Thoracic aorta (tissue), 2 donors: ENCODE results near the gene EME2. TPM values are rescaled to one million over a fixed set of nuclear protein-coding genes. Genes with fewer than 3 reads are reported as not detected.
"Not testable (repeated sequence)": the region's sequence is repeated elsewhere in the genome, so short reads cannot be mapped to it uniquely, and the experiment has no call there.

Source experiments
- ATAC-seq: fragments of 150-250 bp; one replicate; pipeline ENCODE4 v1.8.0; 2017; ENCODE audit warnings: low read depth; ENCODE audit not compliant: insufficient number of reproducible peaks, low FRiP score
- DNase-seq: peaks from one replicate; pipeline ENCODE4 v3.0.0-alpha.2; 2020; ENCODE audit warnings: low spot score
- H3K27ac ChIP-seq, 2 donors: fragments of 200-600 bp; sonication (generic); 1 replicate in 1 of 2; 2 replicates in 1 of 2; pipeline ENCODE4 v1.5.1; 2016; ENCODE audit warnings: mild to moderate bottlenecking in 2 of 2, moderate library complexity in 2 of 2
- H3K27me3 ChIP-seq: fragments of 200-600 bp; sonication (generic); replicated peaks from 2 replicates; pipeline ENCODE4 v1.6.0; 2016; ENCODE audit warnings: mild to moderate bottlenecking; ENCODE audit not compliant: insufficient read depth
- H3K36me3 ChIP-seq: fragments of 200-600 bp; sonication (generic); one replicate; pipeline ENCODE4 v1.5.1; 2016
- H3K4me1 ChIP-seq, 2 donors: fragments of 200-600 bp; sonication (generic); 1 replicate in 1 of 2; 2 replicates in 1 of 2; pipeline versions ENCODE4 v1.5.1 to v1.6.0; 2016; ENCODE audit warnings: low read depth in 2 of 2, mild to moderate bottlenecking in 1 of 2; ENCODE audit not compliant: control insufficient read depth in 1 of 2
- H3K4me3 ChIP-seq: fragments of 200-600 bp; sonication (generic); 2 replicates; pipeline ENCODE4 v1.5.1; 2016; ENCODE audit warnings: mild to moderate bottlenecking
- H3K9me3 ChIP-seq: fragments of 200-600 bp; sonication (generic); 2 replicates; pipeline ENCODE4 v1.5.1; 2016
- total RNA-seq, 2 donors: library from RNA; depleted of rRNA; stranded (reverse); fragments of >200 nt; gene quantifications; one replicate each; pipeline versions ENCODE4 v1.1.0 to v1.2.3, GENCODE V29; 2016
- TF ChIP-seq, protein P1 (sequence below): fragments of 200-600 bp; sonication (generic); IDR thresholded peaks from one replicate; pipeline ENCODE4 v1.5.1; 2019; ENCODE audit warnings: antibody characterized with exemption

The EME2 gene
- total RNA-seq, 2 donors from 2014 or later: 23.4 to 29.2 TPM

GRCh38 chr16:1732071-1732470, 40.5 kb upstream of the EME2 start:
- Histone ChIP-seq H3K9me3 (no peaks in the 10 kb centered on the region), H3K27ac (no peak overlapping the region), H3K27me3 (no peaks in the 10 kb centered on the region), H3K36me3 (peaks cover 34% of the 10 kb centered on the region), H3K4me1 (no peaks in the 10 kb centered on the region), H3K4me3 (no peak overlapping the region)
- TF ChIP-seq, protein P1, sequence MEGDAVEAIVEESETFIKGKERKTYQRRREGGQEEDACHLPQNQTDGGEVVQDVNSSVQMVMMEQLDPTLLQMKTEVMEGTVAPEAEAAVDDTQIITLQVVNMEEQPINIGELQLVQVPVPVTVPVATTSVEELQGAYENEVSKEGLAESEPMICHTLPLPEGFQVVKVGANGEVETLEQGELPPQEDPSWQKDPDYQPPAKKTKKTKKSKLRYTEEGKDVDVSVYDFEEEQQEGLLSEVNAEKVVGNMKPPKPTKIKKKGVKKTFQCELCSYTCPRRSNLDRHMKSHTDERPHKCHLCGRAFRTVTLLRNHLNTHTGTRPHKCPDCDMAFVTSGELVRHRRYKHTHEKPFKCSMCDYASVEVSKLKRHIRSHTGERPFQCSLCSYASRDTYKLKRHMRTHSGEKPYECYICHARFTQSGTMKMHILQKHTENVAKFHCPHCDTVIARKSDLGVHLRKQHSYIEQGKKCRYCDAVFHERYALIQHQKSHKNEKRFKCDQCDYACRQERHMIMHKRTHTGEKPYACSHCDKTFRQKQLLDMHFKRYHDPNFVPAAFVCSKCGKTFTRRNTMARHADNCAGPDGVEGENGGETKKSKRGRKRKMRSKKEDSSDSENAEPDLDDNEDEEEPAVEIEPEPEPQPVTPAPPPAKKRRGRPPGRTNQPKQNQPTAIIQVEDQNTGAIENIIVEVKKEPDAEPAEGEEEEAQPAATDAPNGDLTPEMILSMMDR: no peak
- ATAC-seq: no peak
- no peak for DNase-seq

DNA sequence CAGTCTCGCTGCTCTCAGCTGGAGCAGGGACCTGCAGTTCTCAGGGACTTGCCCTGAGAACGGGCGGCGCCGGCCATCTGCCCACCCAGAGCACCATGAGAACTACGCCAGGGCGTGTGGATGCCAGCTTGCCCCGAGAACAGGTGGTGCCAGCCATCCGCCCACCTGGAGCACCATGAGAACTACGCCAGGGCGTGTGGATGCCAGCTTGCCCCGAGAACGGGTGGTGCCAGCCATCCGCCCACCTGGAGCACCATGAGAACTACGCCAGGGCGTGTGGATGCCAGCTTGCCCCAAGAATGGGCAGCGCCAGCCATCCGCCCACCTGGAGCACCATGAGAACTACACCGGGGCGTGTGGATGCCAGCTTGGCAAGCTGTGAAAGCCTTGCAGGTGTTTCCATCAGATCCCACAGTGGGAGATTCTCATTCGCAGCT, 40.0 kb upstream of the EME2 start:
- not testable (repeated sequence) for DNase-seq, H3K27me3 ChIP-seq, H3K9me3 ChIP-seq, H3K27ac ChIP-seq, ATAC-seq, H3K4me3 ChIP-seq, H3K4me1 ChIP-seq
- peaks cover 33% of the 10 kb centered on the region for H3K36me3 ChIP-seq

DNA sequence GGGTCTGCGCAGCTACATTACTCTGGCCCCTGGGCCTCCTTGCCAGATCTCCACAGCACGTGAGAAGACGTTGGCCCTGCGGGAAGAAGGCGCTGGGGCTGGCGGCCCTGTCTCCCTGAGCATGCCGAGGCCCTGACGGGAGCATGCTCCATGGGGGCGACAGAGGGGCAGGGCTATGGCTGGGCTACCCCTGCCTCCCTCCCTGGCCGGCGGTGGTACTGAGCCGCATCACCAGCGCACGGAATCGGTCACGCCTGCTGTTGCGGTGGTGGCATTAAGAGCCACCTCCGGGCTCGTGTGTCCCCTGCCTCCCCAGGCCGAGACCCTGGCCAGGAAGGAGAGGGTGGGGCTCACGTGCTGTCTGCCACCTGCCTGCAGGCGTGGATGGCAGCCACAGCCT, 38.5 kb upstream of the EME2 start:
- Histone ChIP-seq H3K4me1 (no peaks in the 10 kb centered on the region), H3K27me3 (no peaks in the 10 kb centered on the region), H3K4me3 (no peak overlapping the region), H3K9me3 (no peaks in the 10 kb centered on the region), H3K36me3 (peaks cover 26% of the 10 kb centered on the region), H3K27ac (no peak overlapping the region)
- TF ChIP-seq, protein P1: no peak
- DNase-seq: no peak
- no peak for ATAC-seq

GRCh38 chr16:1734816-1735215, 37.8 kb upstream of the EME2 start:
- Histone ChIP-seq H3K4me1 (no peaks in the 10 kb centered on the region), H3K4me3 (no peak overlapping the region), H3K36me3 (peaks cover 20% of the 10 kb centered on the region), H3K27ac (no peak overlapping the region), H3K9me3 (no peaks in the 10 kb centered on the region), H3K27me3 (no peaks in the 10 kb centered on the region)
- TF ChIP-seq, protein P1: no peak
- DNase-seq (no peak), ATAC-seq (no peak)

DNA sequence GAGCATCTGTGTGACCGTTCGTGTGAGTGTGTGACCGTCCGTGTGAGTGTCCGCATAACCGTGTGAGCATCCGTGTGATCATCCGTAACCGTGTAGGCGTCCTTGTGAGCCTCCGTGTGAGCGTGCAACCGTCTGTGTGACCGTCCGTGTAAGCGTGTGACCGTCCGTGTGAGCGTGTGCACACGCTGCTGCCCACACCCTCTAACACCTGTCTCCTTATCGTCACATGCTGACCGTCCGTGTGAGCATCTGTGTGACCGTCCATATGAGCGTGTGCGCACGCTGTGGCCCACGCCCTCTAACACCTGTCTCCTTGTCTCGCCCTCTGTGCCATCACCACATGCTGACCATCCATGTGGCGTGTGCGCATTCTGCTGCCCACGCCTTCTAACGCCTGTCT, 32.4 kb upstream of the EME2 start:
- TF ChIP-seq, protein P1: no peak
- H3K36me3 ChIP-seq: peaks cover 20% of the 10 kb centered on the region
- no peaks in the 10 kb centered on the region for H3K9me3 ChIP-seq
- DNase-seq (no peak), ATAC-seq (no peak)
- no peak overlapping the region for H3K27ac ChIP-seq
- no peaks in the 10 kb centered on the region for H3K27me3 ChIP-seq
- H3K4me3 ChIP-seq: no peak overlapping the region
- no peaks in the 10 kb centered on the region for H3K4me1 ChIP-seq

- no peak for DNase-seq
- no peak for ATAC-seq
- peaks cover 20% of the 10 kb centered on the region for H3K36me3 ChIP-seq
- H3K27me3 ChIP-seq: no peaks in the 10 kb centered on the region
- TF ChIP-seq, protein P1: no peak
- no peak overlapping the region for H3K27ac ChIP-seq
- H3K9me3 ChIP-seq: no peaks in the 10 kb centered on the region
- H3K4me1 ChIP-seq: no peaks in the 10 kb centered on the region
- H3K4me3 ChIP-seq: no peak overlapping the region
Observed at GRCh38 chr16:1740781-1741490, 31.7 kb upstream of the EME2 start.
